ENCODE results near the gene SNTG2.
A peak's percentile ranks its signal among the peaks of the same experiment; 100 is the strongest.

SNTG2 gene

DNA sequence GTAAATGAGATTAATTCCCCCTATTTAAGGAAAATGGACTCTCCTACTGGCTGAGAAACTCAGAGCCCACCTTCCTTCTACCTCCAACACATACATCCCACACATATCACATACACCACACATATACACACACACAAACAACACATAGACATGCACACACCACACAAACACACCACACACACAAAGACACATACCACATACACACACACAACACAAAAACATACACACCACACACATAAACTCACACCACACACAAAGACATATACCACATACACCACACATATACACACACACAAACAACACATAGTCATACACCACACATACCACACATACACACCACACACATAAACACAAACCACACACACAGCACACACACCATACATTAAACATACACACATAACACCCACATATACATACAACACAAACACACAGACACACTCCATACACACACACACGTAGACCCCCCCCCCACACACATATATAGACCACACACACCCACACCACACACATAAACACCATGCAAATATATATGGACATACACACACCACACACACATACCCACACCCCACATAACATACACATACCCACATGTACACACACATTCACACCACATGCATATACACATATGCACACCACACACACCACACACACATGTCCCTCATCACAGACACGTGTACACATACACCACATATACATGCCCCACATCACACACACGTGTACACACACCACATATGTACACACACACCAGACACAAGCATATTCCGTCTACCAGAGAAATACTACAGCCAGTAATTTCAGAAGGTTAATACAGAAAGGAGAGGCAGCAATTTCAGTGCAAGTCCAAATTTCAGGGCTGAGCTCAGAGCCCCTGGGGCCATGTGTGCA lies 204.3 kb downstream of the SNTG2 start:
- DNase-seq, result no peak

DNA sequence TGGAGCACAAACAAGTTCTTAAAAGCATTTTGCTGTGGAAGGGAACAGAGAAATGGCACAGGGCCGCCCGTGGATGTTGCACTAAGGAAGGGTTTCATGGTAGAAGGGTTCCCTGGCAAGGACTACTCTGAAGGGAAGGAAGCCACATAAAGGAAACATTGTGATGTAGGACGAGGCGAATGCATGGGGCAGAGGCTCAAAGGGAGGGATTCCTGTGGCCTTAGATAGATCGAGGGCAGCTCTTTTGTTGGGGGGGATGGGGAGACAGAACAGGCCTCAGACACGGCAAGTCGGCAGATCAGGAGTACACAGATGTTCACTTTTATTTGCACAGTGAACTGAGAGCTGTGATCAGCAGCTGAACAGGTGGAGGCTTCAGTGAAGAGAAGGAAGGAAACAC lies 205.4 kb downstream of the SNTG2 start:
- peak; percentile 92 for DNase-seq

- DNase-seq, result no peak
These were observed 205.9 kb downstream of the SNTG2 start for GRCh38 chr2:1156531-1156930.

- no peak for DNase-seq
These were observed 206.5 kb downstream of the SNTG2 start for GRCh38 chr2:1157107-1157506.

DNA sequence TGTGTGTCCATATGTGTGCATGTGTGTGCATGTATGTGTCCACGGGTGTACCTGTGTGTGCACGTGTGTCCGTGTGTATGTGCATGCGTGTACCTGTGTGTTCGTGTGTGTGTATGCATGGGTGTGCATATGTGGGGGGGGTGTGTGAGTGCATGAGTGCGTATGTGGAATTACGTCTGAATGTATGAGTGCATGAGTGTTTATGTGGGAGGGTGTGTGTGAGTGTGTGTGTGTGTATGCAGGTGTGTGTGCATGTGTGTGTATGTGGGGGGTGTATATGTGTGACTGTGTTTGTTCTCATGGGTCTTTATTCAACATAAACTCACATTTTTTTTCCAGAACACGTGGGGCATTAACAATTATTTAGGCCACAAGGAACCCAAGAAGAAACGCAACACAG lies 208.4 kb downstream of the SNTG2 start:
- DNase-seq, result no peak

DNA sequence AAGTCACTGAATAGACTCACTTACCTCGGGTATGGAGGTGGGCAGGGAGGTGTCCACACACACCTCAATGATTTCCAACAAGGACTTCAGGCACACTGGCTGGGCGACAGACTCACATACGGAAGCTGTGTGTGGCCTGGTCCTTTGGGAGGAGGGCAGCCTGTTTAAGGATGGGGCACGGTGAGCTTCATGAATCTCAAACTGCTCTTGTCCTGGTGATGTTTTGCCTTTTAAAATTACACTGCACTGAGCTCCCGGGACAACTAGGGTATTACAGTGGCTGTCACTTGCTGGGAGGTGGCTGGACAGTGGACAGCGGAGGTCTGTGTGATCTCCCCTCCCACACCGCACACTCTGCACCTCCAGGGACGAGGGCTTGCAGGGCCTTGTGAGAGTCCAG lies 211.6 kb downstream of the SNTG2 start:
- no peak for DNase-seq

GRCh38 chr2:1162768-1163584 lies 212.3 kb downstream of the SNTG2 start:
- DNase-seq, result peak; percentile 56

- DNase-seq, result no peak
These were observed 216.3 kb downstream of the SNTG2 start for GRCh38 chr2:1166976-1167375.

DNA sequence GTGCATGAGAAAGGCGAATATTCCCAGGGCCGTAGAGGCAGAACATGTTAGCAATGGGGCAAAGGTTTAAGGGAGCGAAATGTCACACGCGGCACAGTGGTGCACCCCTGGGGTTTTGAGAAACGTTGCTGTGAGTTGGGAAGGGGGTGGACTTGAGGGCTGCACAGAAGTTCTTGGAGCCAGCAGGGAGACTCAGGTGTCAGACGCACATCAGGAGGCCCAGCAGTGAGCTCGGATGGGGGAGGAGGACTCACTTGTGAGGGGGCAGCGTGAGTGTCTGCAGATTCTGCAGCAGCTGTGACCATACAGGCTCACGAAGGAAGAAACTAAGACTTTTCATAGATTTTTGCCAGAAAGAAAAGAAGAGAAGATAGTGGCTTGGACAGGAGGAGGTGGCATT lies 218.2 kb downstream of the SNTG2 start:
- DNase-seq, result peak; percentile 55

DNA sequence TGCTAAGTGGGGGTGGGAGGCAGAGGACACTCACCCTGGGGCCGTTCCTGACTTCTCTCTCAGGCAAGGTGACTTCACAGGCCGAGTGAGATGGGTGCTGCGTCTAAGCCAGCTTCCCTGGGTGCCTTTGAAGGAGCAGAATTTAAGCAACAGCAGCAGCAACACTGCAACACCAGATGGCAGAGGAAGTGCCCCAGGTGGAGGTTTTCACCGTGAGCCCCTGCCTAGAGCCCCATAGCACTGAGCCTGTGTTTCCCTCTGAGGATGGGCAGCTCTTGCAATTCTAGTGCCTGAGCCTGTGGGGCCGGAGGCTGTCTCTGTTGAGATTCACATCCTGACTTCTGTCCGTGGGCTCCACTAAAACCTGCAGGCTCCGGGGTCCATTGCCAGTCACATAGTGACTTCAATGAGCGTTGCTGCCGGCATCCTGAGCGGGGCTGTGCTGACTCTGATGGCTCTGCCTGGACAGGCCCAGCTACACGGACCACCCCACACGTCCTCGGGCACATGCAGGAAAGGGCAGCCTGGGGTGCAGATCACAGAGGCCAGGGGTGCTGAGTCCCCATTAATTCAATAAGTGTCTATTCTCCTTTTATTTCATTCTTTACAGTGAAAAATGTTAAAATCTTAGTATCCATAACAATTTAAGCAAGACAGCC lies 218.8 kb downstream of the SNTG2 start:
- peak; percentile 84 for DNase-seq

DNA sequence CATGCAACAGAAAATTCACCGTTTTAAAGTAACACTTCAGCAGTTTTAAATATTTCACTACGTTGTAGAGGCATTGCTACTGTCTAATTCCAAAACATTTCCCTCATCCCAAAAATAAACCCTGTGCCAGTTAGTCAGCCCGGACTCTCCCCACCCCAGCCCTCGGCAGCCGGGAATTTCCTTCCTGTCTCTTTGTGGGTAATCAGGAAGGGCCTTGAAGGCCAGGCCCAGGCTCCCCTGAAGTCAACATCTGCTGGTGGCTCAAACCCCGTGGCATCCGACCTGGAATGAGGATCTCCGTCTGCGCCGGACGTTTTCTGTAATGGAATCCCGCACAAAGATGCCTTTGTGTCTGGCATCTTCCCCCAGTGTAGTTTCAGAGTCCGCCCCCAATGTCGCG lies 219.6 kb downstream of the SNTG2 start:
- no peak for DNase-seq

DNA sequence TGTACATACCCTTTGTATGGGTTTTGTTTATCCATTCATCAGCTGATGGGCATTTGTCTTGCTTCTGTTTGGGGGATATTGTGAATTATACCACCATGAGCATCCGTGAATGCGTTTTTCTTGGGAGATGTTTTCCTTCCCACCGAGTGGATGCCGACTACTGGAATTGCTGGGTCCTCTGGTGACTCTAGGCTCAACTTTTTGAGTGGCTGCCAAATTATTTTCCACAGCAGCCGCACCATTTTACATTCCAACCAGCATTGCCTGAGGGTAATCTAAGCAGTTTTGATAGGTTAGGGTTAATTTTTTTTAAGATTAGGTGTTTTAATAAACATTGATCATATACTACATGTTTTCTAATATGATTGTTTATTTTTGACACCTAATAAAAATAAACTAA lies 220.1 kb downstream of the SNTG2 start:
- no peak for DNase-seq

GRCh38 chr2:1173528-1173927 lies 222.9 kb downstream of the SNTG2 start:
- DNase-seq, result no peak

- no peak for DNase-seq
These were observed 231.2 kb downstream of the SNTG2 start for GRCh38 chr2:1181893-1182292.

DNA sequence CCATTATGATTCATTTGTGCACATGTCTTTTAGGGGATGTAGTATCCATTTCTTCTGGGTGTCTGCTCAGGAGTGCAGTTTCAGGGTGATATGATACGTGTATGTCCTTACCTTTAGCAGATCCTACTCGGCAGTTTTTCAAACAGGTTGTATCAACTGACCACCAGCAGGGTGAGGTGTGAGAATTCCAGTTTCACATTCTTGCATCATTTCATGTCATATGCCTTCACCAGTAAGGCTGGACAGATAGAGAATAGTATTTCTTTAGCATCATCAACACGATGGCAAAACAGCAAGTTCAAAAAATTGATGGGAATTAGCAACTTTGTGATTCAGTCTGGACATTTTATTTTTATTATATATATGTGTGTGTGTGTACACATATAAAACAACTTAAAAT lies 232.7 kb downstream of the SNTG2 start:
- no peak for DNase-seq

DNA sequence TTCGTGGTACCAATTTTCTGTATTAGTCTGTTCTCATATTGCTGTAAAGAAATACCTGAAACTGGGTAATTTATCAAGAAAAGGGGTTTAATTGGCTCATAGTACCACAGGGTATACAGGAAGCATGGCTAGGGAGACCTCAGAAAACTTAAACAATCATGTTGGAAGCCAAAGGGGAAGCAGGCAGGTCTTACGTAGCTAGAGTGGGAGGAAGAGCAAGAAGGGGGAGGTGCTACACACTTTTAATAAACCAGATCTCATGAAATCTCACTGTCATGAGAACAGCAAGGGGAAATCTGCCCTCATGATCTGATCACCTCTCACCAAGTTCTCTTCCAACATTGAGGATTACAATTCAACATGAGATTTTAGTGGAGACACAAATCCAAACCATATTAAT lies 235.8 kb downstream of the SNTG2 start:
- no peak for DNase-seq

DNA sequence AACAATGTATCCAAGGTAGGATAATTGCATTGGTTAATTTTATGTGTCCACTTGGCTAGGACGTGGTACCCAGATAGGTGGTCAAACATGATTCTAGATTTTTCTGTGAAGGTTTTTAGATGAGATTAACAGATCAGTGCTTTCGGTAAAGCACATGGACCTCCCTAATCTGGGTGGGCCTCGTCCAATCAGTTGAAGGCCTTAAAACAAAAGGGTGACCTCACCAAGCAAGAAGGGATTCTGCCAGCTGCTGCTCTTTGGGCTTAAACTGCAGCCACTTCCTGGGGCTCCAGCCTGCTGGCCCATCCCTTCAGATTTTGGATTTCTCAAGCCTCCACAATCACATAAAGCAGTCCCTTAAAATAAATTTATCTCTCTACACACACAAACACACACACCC lies 236.5 kb downstream of the SNTG2 start:
- no peak for DNase-seq

- no peak for DNase-seq
These were observed 241.5 kb downstream of the SNTG2 start for GRCh38 chr2:1192121-1192520.

- no peak for DNase-seq
These were observed 243.2 kb downstream of the SNTG2 start for GRCh38 chr2:1193801-1194200.

DNA sequence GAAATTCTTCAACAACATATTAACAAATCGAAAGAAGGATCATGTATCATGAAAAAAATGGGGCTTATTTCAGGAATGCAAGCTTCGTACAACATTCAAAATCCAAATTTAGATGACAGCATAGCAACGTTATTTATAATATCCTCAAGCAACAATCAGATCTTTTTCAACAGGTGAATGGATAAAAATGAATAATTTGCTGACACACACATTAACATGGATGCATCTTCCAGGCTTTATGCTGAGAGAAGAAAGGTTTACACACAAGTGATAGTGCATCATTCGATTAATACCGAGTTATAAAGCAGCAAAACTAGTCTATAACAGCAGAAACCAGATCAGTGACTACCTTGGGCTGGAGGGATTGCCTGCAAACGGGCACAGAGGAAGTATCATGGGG lies 253.1 kb downstream of the SNTG2 start:
- no peak for DNase-seq

DNA sequence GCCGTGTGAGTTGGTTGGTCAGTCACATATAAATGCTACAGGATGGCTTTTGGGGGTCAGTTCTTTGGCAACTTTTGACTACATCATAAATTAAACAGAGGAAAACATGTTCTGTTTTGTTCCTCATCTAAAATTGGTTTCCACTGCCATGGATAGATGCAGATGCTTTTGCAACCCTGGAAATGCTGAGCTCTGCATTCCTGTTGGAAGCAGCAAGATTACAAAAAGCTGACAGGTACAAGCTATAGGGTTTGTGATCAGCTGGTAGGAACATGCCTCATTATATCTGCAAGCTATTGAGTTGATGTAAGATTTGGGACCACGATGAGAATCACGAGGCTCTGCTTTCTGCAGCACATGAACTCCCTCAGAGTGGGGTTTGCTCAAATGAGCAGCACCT lies 255.2 kb downstream of the SNTG2 start:
- no peak for DNase-seq

DNA sequence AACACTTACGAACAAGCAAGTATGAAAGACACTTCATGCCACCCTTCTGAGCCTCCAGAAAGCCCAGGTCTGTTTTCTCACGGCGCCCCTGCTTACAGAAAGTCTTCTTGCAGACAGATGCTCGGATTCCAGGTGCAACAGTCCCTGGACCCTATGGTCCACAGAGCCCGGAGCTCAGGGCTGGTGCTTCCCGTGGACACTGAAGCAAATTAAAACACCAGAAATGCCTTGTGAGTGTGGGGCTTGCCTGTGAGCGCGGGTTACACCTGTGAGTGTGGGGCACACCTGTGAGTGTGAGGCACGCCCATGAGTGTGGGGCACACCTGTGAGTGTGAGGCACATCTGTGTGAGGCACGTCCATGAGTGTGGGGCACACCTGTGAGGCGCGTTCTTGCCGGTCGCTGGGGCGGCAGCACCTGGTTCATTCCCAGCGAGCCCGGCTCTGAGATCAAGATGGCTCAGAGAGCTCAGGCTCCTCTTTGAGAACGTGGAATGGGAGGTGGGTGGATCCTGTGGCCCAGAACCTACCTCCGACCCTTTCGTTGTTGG lies 257.4 kb downstream of the SNTG2 start:
- DNase-seq, result no peak

DNA sequence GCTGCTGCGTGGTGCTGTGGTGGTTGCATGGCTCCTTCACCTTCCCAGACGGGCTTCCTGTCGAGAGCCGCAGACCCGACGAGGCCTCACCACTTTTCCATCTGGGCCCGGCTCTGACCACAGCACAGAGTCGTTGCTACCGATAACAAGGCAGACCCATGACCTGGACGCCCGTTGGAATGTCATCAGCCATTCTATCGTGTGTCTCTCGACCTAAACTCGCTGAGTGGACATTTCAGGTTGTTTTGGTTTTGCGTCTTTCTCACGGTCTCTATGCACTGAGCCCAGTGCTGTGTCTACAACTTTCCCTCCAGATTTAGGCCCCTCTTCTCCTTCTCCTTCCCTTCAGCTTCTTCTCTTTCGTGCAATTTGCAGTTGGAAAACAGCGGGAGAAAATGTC lies 257.9 kb downstream of the SNTG2 start:
- no peak for DNase-seq
